Subcutaneous abdominal adipose tissue (tissue), 5 donors: ENCODE measurements around the gene POLR1B.
"Not testable (repeated sequence)": the region's sequence is repeated elsewhere in the genome, so short reads cannot be mapped to it uniquely, and the experiment has no call there.

Experiments used
- H3K27ac ChIP-seq: one replicate; pipeline ENCODE4 v1.7.0; 2013; ENCODE audit warnings: low read depth, mild to moderate bottlenecking, inconsistent platforms, low read length, moderate library complexity
- H3K27me3 ChIP-seq, 5 donors: one replicate each; pipeline ENCODE4 v1.7.0; 2013; ENCODE audit warnings: low read length in 5 of 5, inconsistent platforms in 1 of 5; ENCODE audit not compliant: control insufficient read depth in 5 of 5, insufficient read depth in 4 of 5
- H3K36me3 ChIP-seq, 5 donors: one replicate each; pipeline ENCODE4 v1.7.0; 2013; ENCODE audit warnings: low read length in 5 of 5; ENCODE audit not compliant: control insufficient read depth in 5 of 5, insufficient read depth in 5 of 5
- H3K4me1 ChIP-seq, 5 donors: one replicate each; pipeline ENCODE4 v1.7.0; 2013; ENCODE audit warnings: low read length in 5 of 5, mild to moderate bottlenecking in 3 of 5, moderate library complexity in 1 of 5; ENCODE audit not compliant: control insufficient read depth in 5 of 5, insufficient read depth in 5 of 5
- H3K4me3 ChIP-seq, 5 donors: one replicate each; pipeline ENCODE4 v1.7.0; 2013; ENCODE audit warnings: low read length in 5 of 5, low read depth in 1 of 5
- H3K9ac ChIP-seq, 5 donors: one replicate each; pipeline ENCODE4 v1.7.0; 2013; ENCODE audit warnings: low read length in 5 of 5, mild to moderate bottlenecking in 4 of 5, moderate library complexity in 3 of 5
- H3K9me3 ChIP-seq, 5 donors: one replicate each; pipeline ENCODE4 v1.7.0; 2013; ENCODE audit warnings: low read length in 5 of 5; ENCODE audit not compliant: control insufficient read depth in 5 of 5
- donor health status: healthy.
- donor health status: healthy.
- donor health status: healthy.
- donor health status: healthy.
- donor health status: healthy.

The POLR1B gene

GRCh38 chr2:112518807-112519206 is 23.5 kb upstream of the POLR1B start:
- Histone ChIP-seq H3K4me1 (no peaks in the 10 kb centered on the region), H3K9me3 (no peaks in the 10 kb centered on the region), H3K36me3 (peaks cover 5 to 37% (median 36%) of the 10 kb centered on the region in 5 donors), H3K27me3 (no peaks in the 10 kb centered on the region), H3K27ac (no peak overlapping the region), H3K4me3 (no peak overlapping the region), H3K9ac (no peak overlapping the region)

GRCh38 chr2:112519506-112519905 is 22.8 kb upstream of the POLR1B start:
- H3K27ac ChIP-seq, result no peak overlapping the region
- H3K36me3 ChIP-seq, result peaks cover 3 to 37% (median 34%) of the 10 kb centered on the region in 5 donors
- no peak overlapping the region for H3K4me3 ChIP-seq
- no peaks in the 10 kb centered on the region for H3K9me3 ChIP-seq
- no peak overlapping the region for H3K9ac ChIP-seq
- H3K27me3 ChIP-seq, result no peaks in the 10 kb centered on the region
- no peaks in the 10 kb centered on the region for H3K4me1 ChIP-seq

GRCh38 chr2:112520234-112520783 is 22.0 kb upstream of the POLR1B start:
- Histone ChIP-seq H3K27me3 (no peaks in the 10 kb centered on the region), H3K27ac (no peak overlapping the region), H3K9me3 (no peaks in the 10 kb centered on the region), H3K9ac (no peak overlapping the region), H3K4me3 (no peak overlapping the region), H3K36me3 (peaks cover 0 to 37% (median 33%) of the 10 kb centered on the region in 5 donors), H3K4me1 (no peaks in the 10 kb centered on the region)

- H3K27me3 ChIP-seq, result no peaks in the 10 kb centered on the region
- H3K9me3 ChIP-seq, result no peaks in the 10 kb centered on the region
- H3K4me3 ChIP-seq, result no peak overlapping the region
- peaks cover 0 to 38% (median 33%) of the 10 kb centered on the region in 5 donors for H3K36me3 ChIP-seq
- no peak overlapping the region for H3K9ac ChIP-seq
- no peak overlapping the region for H3K27ac ChIP-seq
- no peaks in the 10 kb centered on the region for H3K4me1 ChIP-seq
These were observed 18.9 kb upstream of the POLR1B start for GRCh38 chr2:112523291-112523777.

- not testable (repeated sequence) for H3K4me1 ChIP-seq, H3K9ac ChIP-seq, H3K4me3 ChIP-seq, H3K27me3 ChIP-seq, H3K9me3 ChIP-seq, H3K27ac ChIP-seq
- peaks cover 0 to 47% (median 42%) of the 10 kb centered on the region in 5 donors for H3K36me3 ChIP-seq
These were observed 18.0 kb upstream of the POLR1B start for GRCh38 chr2:112524276-112524675.

GRCh38 chr2:112528541-112528940 is 13.7 kb upstream of the POLR1B start:
- Histone ChIP-seq H3K27me3 (no peaks in the 10 kb centered on the region), H3K27ac (no peak overlapping the region), H3K4me1 (peaks cover 0 to 5% (median 0%) of the 10 kb centered on the region in 5 donors), H3K4me3 (no peak overlapping the region), H3K36me3 (peaks cover 11 to 30% (median 26%) of the 10 kb centered on the region in 5 donors), H3K9ac (no peak overlapping the region), H3K9me3 (peaks cover 0 to 2% (median 0%) of the 10 kb centered on the region in 5 donors)

- H3K9me3 ChIP-seq, result peaks cover 0 to 2% (median 0%) of the 10 kb centered on the region in 5 donors
- no peak overlapping the region for H3K9ac ChIP-seq
- no peak overlapping the region for H3K27ac ChIP-seq
- no peak overlapping the region for H3K4me3 ChIP-seq
- peaks cover 0 to 5% (median 0%) of the 10 kb centered on the region in 5 donors for H3K4me1 ChIP-seq
- H3K27me3 ChIP-seq, result no peaks in the 10 kb centered on the region
- H3K36me3 ChIP-seq, result peaks cover 11 to 30% (median 26%) of the 10 kb centered on the region in 5 donors
These were observed 12.5 kb upstream of the POLR1B start for GRCh38 chr2:112529757-112530156.

GRCh38 chr2:112530728-112531127 is 11.5 kb upstream of the POLR1B start:
- Histone ChIP-seq H3K4me1 (peaks cover 0 to 5% (median 0%) of the 10 kb centered on the region in 5 donors), H3K27me3 (no peaks in the 10 kb centered on the region), H3K27ac (no peak overlapping the region), H3K9me3 (peaks cover 0 to 2% (median 0%) of the 10 kb centered on the region in 5 donors), H3K9ac (no peak overlapping the region), H3K4me3 (no peak overlapping the region), H3K36me3 (peaks cover 11 to 30% (median 26%) of the 10 kb centered on the region in 5 donors)

- Histone ChIP-seq H3K4me3 (no peak overlapping the region), H3K4me1 (no peaks in the 10 kb centered on the region), H3K36me3 (peaks cover 9 to 17% (median 14%) of the 10 kb centered on the region in 5 donors), H3K9ac (no peak overlapping the region), H3K27ac (no peak overlapping the region), H3K27me3 (no peaks in the 10 kb centered on the region), H3K9me3 (no peaks in the 10 kb centered on the region)
These were observed 7.4 kb upstream of the POLR1B start for GRCh38 chr2:112534826-112535225.

- not testable (repeated sequence) for H3K9ac ChIP-seq, H3K27ac ChIP-seq, H3K9me3 ChIP-seq, H3K4me1 ChIP-seq, H3K27me3 ChIP-seq, H3K4me3 ChIP-seq
- H3K36me3 ChIP-seq, result peaks cover 0 to 12% (median 9%) of the 10 kb centered on the region in 5 donors
These were observed 5.6 kb upstream of the POLR1B start for GRCh38 chr2:112536665-112537064.
